ENCODE data around the gene CENPB.
"Not testable (repeated sequence)": the region's sequence is repeated elsewhere in the genome, so short reads cannot be mapped to it uniquely, and the experiment has no call there.

CENPB gene

GRCh38 chr20:3786665-3787323 lies at the start of gene CENPB:
Gene CENPB (minus strand): TSS chr20:3786740. CDS start chr20:3786483, 257 bp downstream.
- Histone ChIP-seq H3K27ac (no peak within 1 kb of the TSS), H3K36me3 (ENCODE audit: insufficient read depth) (no peaks in the 10 kb centered on the region), H4K20me1 (ENCODE audit: insufficient read depth) (no peaks in the 10 kb centered on the region), H3K4me2 (peak within 1 kb of the TSS; percentile 66), H2AFZ (ENCODE audit: low read depth) (peak within 1 kb of the TSS; percentile 44), H3K79me2 (ENCODE audit: insufficient read depth, low read depth) (no peaks in the 10 kb centered on the region), H3K27me3 (ENCODE audit: insufficient read depth, low read depth) (no peaks in the 10 kb centered on the region), H3K4me3 (IDR thresholded peaks at IDR 0.05; ENCODE audit: insufficient read depth, low read depth, low read length) (no peak within 1 kb of the TSS), H3K4me1 (ENCODE audit: low read depth, poor library complexity, severe bottlenecking) (no peaks in the 10 kb centered on the region), H3K9ac (no peak within 1 kb of the TSS)
- TF ChIP-seq, protein P1, sequence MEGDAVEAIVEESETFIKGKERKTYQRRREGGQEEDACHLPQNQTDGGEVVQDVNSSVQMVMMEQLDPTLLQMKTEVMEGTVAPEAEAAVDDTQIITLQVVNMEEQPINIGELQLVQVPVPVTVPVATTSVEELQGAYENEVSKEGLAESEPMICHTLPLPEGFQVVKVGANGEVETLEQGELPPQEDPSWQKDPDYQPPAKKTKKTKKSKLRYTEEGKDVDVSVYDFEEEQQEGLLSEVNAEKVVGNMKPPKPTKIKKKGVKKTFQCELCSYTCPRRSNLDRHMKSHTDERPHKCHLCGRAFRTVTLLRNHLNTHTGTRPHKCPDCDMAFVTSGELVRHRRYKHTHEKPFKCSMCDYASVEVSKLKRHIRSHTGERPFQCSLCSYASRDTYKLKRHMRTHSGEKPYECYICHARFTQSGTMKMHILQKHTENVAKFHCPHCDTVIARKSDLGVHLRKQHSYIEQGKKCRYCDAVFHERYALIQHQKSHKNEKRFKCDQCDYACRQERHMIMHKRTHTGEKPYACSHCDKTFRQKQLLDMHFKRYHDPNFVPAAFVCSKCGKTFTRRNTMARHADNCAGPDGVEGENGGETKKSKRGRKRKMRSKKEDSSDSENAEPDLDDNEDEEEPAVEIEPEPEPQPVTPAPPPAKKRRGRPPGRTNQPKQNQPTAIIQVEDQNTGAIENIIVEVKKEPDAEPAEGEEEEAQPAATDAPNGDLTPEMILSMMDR (conservative IDR thresholded peaks at IDR 0.05; ENCODE audit: low read depth, low read length): peak; percentile 34; the same call in 1 of the 2 replicates

DNA sequence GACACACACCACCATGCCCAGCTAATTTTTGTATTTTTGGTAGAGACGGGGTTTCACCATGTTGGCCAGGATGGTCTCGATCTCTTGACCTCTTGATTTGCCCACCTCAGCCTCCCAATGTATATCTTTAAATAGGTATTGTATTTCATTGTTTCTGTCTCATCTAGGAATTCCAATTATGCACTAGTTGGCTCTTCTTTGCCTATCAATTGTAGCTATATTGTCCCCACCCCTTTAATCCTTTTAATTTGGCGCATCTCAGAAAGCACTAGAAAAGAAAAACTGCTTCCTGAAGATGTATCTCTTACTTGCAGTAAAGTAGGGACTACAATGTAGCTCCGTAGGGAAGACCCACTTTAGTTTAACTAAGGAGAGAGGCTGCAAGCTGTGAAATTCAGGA lies 49.6 kb upstream of the CENPB start:
- Histone ChIP-seq H2AFZ (ENCODE audit: low read depth) (no peak overlapping the region), H3K4me2 (no peak overlapping the region), H3K27ac (no peak overlapping the region), H3K4me3 (IDR thresholded peaks at IDR 0.05; ENCODE audit: insufficient read depth, low read depth, low read length) (no peak overlapping the region), H3K36me3 (ENCODE audit: insufficient read depth) (no peaks in the 10 kb centered on the region), H3K9ac (no peak overlapping the region), H4K20me1 (ENCODE audit: insufficient read depth) (no peaks in the 10 kb centered on the region), H3K4me1 (ENCODE audit: low read depth, poor library complexity, severe bottlenecking) (no peaks in the 10 kb centered on the region), H3K79me2 (ENCODE audit: insufficient read depth, low read depth) (no peaks in the 10 kb centered on the region), H3K27me3 (ENCODE audit: insufficient read depth, low read depth) (no peaks in the 10 kb centered on the region)
- TF ChIP-seq, protein P1 (conservative IDR thresholded peaks at IDR 0.05; ENCODE audit: low read depth, low read length): no peak

DNA sequence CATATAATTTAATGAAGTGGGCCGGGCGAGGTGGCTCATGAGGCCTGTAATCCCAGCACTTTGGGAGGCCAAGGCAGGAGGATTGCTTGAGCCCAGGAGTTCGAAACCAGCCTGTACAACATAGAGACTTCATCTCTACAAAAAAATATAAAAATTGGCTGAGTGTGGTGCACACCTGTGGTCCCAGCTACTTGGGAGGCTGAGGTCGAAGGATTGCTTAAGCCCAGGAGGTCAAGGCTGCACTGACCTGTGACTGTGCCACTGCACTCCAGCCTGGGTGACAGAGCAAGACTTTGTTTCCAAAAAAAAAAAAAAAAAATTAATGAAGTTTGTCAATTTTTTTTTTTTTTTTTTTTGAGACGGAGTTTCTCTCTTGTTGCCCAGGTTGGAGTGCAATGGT lies 43.4 kb upstream of the CENPB start:
- not testable (repeated sequence) for H3K4me1 ChIP-seq (ENCODE audit: low read depth, poor library complexity, severe bottlenecking); H3K36me3 ChIP-seq (ENCODE audit: insufficient read depth); H3K4me3 ChIP-seq (IDR thresholded peaks at IDR 0.05; ENCODE audit: insufficient read depth, low read depth, low read length); H2AFZ ChIP-seq (ENCODE audit: low read depth); H3K27ac ChIP-seq; H3K9ac ChIP-seq; H3K4me2 ChIP-seq; H4K20me1 ChIP-seq (ENCODE audit: insufficient read depth); H3K79me2 ChIP-seq (ENCODE audit: insufficient read depth, low read depth); H3K27me3 ChIP-seq (ENCODE audit: insufficient read depth, low read depth)

DNA sequence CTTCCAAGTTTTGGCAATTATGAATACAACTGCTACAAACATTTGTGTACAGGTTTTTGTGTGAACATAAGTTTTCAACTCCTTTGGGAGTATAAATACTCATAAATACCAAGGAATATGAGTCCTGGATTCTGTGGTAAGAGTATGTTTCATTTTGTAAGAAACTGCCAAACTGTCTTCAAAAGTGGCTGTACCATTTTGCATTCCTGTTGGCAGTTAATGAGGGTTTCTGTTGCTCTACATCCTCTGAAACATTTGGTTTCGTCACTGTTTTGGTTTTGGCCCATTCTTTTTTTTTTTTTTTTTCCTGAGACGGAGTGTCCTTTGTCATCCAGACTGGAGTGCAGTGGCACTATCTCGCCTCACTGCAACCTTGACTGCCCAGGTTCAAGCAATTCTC lies 42.3 kb upstream of the CENPB start:
- Histone ChIP-seq H3K27me3 (ENCODE audit: insufficient read depth, low read depth) (no peaks in the 10 kb centered on the region), H3K9ac (no peak overlapping the region), H3K36me3 (ENCODE audit: insufficient read depth) (no peaks in the 10 kb centered on the region), H3K4me1 (ENCODE audit: low read depth, poor library complexity, severe bottlenecking) (no peaks in the 10 kb centered on the region), H3K4me3 (IDR thresholded peaks at IDR 0.05; ENCODE audit: insufficient read depth, low read depth, low read length) (no peak overlapping the region), H3K79me2 (ENCODE audit: insufficient read depth, low read depth) (no peaks in the 10 kb centered on the region), H3K27ac (no peak overlapping the region), H2AFZ (ENCODE audit: low read depth) (no peak overlapping the region), H4K20me1 (ENCODE audit: insufficient read depth) (no peaks in the 10 kb centered on the region), H3K4me2 (no peak overlapping the region)
- TF ChIP-seq, protein P1 (conservative IDR thresholded peaks at IDR 0.05; ENCODE audit: low read depth, low read length): no peak

DNA sequence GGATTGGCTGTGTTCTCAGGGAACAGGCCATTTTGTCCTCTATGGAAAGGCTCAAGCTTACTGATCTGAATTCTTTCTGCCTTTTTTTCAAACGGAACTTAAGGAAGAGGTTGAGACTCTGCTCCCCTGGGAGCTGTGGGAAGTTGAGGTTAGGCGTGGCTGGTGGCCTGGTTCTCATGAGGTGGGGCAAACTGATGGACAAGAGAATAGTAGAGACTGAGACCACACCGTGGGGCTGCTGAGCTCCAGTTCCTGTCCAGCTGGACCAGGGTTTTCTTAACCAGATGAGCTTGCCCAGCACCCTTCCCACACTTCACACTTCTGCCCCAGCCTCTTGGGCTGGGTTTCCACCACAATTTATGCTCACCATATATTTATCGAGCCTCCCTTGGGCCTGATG lies 39.9 kb upstream of the CENPB start:
- Histone ChIP-seq H3K4me3 (IDR thresholded peaks at IDR 0.05; ENCODE audit: insufficient read depth, low read depth, low read length) (no peak overlapping the region), H2AFZ (ENCODE audit: low read depth) (no peak overlapping the region), H3K36me3 (ENCODE audit: insufficient read depth) (no peaks in the 10 kb centered on the region), H3K4me2 (no peak overlapping the region), H3K27me3 (ENCODE audit: insufficient read depth, low read depth) (no peaks in the 10 kb centered on the region), H3K4me1 (ENCODE audit: low read depth, poor library complexity, severe bottlenecking) (peaks cover 3% of the 10 kb centered on the region), H3K27ac (no peak overlapping the region), H3K79me2 (ENCODE audit: insufficient read depth, low read depth) (no peaks in the 10 kb centered on the region), H3K9ac (no peak overlapping the region), H4K20me1 (ENCODE audit: insufficient read depth) (no peaks in the 10 kb centered on the region)
- TF ChIP-seq, protein P1 (conservative IDR thresholded peaks at IDR 0.05; ENCODE audit: low read depth, low read length): no peak
